Body of pancreas (tissue), 4 donors: ENCODE results near the gene DNHD1. TPM values are rescaled to one million over a fixed set of nuclear protein-coding genes. Genes with fewer than 3 reads are reported as not detected.

ENCODE experiments used
- ATAC-seq: fragments of 150-250 bp; one replicate; pipeline ENCODE4 v1.9.1; 2016
- DNase-seq, 4 donors: peaks; one replicate each; pipeline ENCODE4 v3.0.0-alpha.2; 2019
- H3K27ac ChIP-seq, 4 donors: fragments of 200-600 bp; sonication (generic); 1 replicate in 3 of 4; 2 replicates in 1 of 4; pipeline versions ENCODE4 v1.5.1 to v1.6.1; 2016 to 2019; ENCODE audit warnings: mild to moderate bottlenecking in 1 of 4, mixed read lengths in 1 of 4, moderate library complexity in 1 of 4
- H3K27me3 ChIP-seq, 2 donors: fragments of 200-600 bp; sonication (generic); one replicate each; pipeline ENCODE4 v1.6.0; 2016; ENCODE audit warnings: mild to moderate bottlenecking in 1 of 2
- H3K36me3 ChIP-seq, 2 donors: fragments of 200-600 bp; sonication (generic); replicated peaks in 1 of 2; 2 replicates each; pipeline ENCODE4 v1.5.1; 2016; ENCODE audit warnings: low read depth in 2 of 2; ENCODE audit not compliant: insufficient read depth in 1 of 2
- H3K4me1 ChIP-seq: fragments of 200-600 bp; sonication (generic); one replicate; pipeline ENCODE4 v1.6.0; 2016
- H3K4me3 ChIP-seq, 2 donors: fragments of 200-600 bp; sonication (generic); 1 replicate in 1 of 2; 2 replicates in 1 of 2; pipeline ENCODE4 v1.5.1; 2016 to 2019
- H3K9me3 ChIP-seq, 3 donors: fragments of 200-600 bp; sonication (generic); 1 replicate in 2 of 3; 2 replicates in 1 of 3; pipeline ENCODE4 v1.5.1; 2016
- POLR2A ChIP-seq, 3 donors: fragments of 450-650 bp; IDR thresholded peaks; one replicate each; pipeline ENCODE4 v1.6.1; 2016; ENCODE audit warnings: antibody characterized with exemption in 3 of 3, mild to moderate bottlenecking in 2 of 3
- WGBS, 2 donors: methylation state at CpG; one replicate each; pipeline ENCODE4 v1.1.5; 2017; 5-methylcytosine and 5-hydroxymethylcytosine counted together
- intact Hi-C: fragments of 100-400 bp; cut with DNase I; formaldehyde crosslinking; loops from one replicate; pipeline ENCODE4 v1.15.1; 2023
- total RNA-seq, 2 donors: library from RNA; depleted of rRNA; stranded (reverse); fragments of >200 nt; gene quantifications; one replicate each; pipeline ENCODE4 v1.1.0, GENCODE V29; 2016
- TF ChIP-seq, protein P1 (sequence below), 7 experiments: fragments of 450-650 bp in 4 of 7; fragments of 200-600 bp in 3 of 7; sonication (generic) in 3 of 7; IDR thresholded peaks; one replicate each; pipeline ENCODE4 v1.5.1; 2016 to 2019; ENCODE audit warnings: antibody characterized with exemption in 7 of 7

DNHD1 gene
- total RNA-seq, 2 donors from 2014 or later = 14.5 to 19.1 TPM

DNA sequence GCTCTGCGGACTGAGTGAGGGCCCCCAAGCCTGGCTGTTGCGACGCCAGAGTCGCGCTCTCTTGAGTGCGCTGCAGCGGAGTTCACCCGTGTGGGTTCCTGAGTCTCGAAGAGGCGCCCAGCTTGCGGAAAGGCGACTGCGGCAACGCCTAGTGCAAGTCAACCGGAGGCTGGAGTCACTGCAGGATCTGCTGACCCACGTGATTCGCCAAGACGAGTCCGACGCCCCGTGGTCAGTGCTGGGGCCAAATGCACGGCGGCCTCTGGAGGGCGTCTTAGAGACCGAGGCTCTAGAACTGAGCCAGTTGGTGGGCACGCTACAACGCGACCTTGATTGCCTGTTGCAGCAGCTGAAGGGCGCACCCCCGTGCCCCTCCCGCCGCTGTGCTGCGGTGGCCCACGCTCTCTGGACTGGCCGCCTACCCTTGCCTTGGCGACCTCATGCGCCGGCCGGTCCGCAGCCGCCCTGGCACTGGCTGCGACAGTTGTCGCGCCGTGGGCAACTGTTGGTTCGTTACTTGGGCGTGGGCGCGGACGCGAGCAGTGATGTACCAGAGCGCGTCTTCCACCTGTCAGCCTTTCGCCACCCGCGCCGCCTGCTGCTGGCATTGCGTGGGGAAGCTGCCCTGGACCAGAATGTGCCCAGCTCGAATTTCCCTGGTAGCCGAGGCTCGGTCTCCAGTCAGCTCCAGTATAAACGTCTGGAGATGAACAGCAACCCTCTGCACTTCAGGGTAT lies 73.8 kb downstream of the DNHD1 start:
- H3K27ac ChIP-seq = no peak overlapping the region
- ATAC-seq = no peak
- no peak overlapping the region for H3K4me3 ChIP-seq
- no peaks in the 10 kb centered on the region for H3K27me3 ChIP-seq
- 79 to 92% methylated on average over 49 to 62 of the region's 62 CpGs for WGBS, 2 donors
- H3K4me1 ChIP-seq = peaks cover 10% of the 10 kb centered on the region
- no peaks in the 10 kb centered on the region for H3K36me3 ChIP-seq
- TF ChIP-seq, protein P1, sequence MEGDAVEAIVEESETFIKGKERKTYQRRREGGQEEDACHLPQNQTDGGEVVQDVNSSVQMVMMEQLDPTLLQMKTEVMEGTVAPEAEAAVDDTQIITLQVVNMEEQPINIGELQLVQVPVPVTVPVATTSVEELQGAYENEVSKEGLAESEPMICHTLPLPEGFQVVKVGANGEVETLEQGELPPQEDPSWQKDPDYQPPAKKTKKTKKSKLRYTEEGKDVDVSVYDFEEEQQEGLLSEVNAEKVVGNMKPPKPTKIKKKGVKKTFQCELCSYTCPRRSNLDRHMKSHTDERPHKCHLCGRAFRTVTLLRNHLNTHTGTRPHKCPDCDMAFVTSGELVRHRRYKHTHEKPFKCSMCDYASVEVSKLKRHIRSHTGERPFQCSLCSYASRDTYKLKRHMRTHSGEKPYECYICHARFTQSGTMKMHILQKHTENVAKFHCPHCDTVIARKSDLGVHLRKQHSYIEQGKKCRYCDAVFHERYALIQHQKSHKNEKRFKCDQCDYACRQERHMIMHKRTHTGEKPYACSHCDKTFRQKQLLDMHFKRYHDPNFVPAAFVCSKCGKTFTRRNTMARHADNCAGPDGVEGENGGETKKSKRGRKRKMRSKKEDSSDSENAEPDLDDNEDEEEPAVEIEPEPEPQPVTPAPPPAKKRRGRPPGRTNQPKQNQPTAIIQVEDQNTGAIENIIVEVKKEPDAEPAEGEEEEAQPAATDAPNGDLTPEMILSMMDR (IDR thresholded peaks at IDR 0.05) = no peak
- TF ChIP-seq POLR2A (IDR thresholded peaks at IDR 0.05) = no peak
- no peak for DNase-seq
- no peaks in the 10 kb centered on the region for H3K9me3 ChIP-seq
- intact Hi-C loops = no loop called here

DNA sequence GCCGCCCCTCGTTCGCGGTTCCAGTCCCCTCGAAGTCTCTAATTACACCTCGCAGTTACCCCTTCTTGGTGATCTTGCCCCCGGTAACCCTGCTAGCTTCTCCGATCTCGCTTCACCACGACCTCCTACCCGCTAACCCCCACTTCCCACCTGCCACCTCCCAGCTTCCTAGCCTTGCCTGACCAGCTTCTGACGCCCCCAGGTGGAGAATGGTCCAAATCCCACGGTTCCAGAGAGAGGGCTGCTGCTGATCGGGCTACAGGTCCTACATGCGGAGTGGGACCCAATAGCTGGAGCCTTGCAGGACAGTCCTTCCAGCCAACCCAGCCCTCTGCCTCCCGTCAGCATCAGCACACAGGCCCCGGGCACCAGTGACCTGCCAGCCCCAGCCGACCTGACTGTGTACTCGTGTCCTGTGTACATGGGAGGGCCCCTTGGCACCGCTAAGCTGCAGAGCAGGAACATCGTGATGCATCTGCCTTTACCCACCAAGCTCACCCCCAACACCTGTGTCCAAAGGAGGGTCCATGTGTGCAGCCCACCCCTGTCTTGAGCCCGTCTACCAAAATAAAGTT lies 74.4 kb downstream of the DNHD1 start:
- ATAC-seq = no peak
- Histone ChIP-seq H3K27ac (no peak overlapping the region), H3K36me3 (no peaks in the 10 kb centered on the region), H3K9me3 (no peaks in the 10 kb centered on the region), H3K27me3 (no peaks in the 10 kb centered on the region), H3K4me3 (no peak overlapping the region), H3K4me1 (peaks cover 10% of the 10 kb centered on the region)
- no peak for DNase-seq
- intact Hi-C loops = no loop called here
- WGBS, 2 donors = 69 to 84% methylated on average over 21 to 22 of the region's 22 CpGs
- no peak for TF ChIP-seq POLR2A (IDR thresholded peaks at IDR 0.05)
- TF ChIP-seq, protein P1 (IDR thresholded peaks at IDR 0.05) = no peak

DNA sequence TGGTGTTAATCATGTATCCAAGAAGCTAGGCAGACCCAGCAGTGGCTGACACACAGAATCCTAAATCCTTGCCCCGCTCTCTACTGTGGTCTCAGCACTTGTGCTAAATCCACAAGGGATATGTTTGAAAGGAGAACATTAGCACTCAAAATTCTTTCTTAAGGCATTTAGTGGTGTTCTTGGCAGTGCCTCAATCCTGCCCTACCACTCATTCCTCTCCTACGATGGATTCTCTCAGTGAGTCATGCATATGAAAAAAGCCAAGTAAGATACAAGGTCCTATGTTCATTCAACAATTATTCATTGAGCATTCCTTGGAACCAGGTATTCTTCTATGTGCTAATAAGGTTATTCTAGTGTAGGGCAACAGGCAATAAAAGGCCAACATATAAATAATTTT lies 75.1 kb downstream of the DNHD1 start:
- 79 to 88% methylated on average over 2 of the region's 2 CpGs for WGBS, 2 donors
- H3K36me3 ChIP-seq = no peaks in the 10 kb centered on the region
- ATAC-seq (no peak), DNase-seq (no peak)
- H3K4me3 ChIP-seq = no peak overlapping the region
- H3K9me3 ChIP-seq = no peaks in the 10 kb centered on the region
- H3K27me3 ChIP-seq = no peaks in the 10 kb centered on the region
- peaks cover 10% of the 10 kb centered on the region for H3K4me1 ChIP-seq
- TF ChIP-seq, protein P1 (IDR thresholded peaks at IDR 0.05) = no peak
- no peak for TF ChIP-seq POLR2A (IDR thresholded peaks at IDR 0.05)
- intact Hi-C loops = no loop called here
- H3K27ac ChIP-seq = no peak overlapping the region

DNA sequence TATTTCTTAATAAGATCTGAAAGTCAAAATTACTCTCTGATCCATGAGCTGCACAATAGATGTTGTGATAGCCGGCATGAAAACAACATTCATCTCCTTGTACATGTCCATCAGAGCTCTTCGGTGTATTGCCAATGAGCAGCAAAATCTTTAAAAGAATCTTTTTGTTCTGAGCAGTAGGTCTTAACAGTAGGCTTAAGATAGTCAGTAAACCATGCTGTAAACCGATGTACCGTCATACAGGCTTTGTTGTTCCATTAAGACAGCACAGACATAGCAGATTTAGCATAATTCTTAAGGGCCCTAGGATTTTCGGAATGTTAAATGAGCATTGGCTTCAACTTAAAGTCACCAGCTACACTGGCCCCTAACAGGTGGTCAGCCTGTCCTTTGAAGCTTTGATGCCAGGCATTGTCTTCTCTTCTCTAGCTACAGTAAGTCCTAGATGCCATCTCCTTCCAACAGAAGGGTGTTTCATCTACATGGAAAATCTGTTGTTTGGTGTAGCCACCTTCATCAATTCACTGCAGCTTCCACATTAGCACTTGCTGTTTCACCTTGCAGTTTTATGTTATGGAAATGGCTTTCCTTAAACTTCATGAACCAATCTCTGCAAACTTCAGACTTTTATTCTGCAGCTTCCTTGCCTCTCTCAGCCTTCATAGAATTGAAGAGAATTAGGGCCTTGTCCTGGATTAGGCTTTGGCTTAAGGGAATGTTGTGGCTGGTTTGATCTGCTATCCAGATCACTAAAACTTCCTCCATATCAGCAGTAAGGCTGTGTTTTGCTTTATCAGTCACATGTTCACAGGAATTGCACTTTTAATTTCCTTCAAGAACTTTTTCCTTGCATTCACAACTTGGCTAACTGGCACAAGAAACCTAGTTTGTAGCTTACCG lies 78.0 kb downstream of the DNHD1 start:
- H3K36me3 ChIP-seq = no peaks in the 10 kb centered on the region
- H3K9me3 ChIP-seq = no peaks in the 10 kb centered on the region
- no peaks in the 10 kb centered on the region for H3K4me1 ChIP-seq
- no peak for ATAC-seq
- no peak overlapping the region for H3K27ac ChIP-seq
- no peaks in the 10 kb centered on the region for H3K27me3 ChIP-seq
- no peak for DNase-seq
- WGBS, 2 donors = 83 to 92% methylated on average over 6 of the region's 6 CpGs
- H3K4me3 ChIP-seq = no peak overlapping the region
- intact Hi-C loops = no loop called here
- TF ChIP-seq, protein P1 (IDR thresholded peaks at IDR 0.05) = no peak
- no peak for TF ChIP-seq POLR2A (IDR thresholded peaks at IDR 0.05)
